ENCODE results near the gene ADAMTS2. TPM values are rescaled to one million over a fixed set of nuclear protein-coding genes. Genes with fewer than 3 reads are reported as not detected.
A peak's percentile ranks its signal among the peaks of the same experiment; 100 is the strongest.

ADAMTS2 gene
- polyA plus RNA-seq, 1 experiment: 129 TPM

- DNase-seq (ENCODE audit: low read depth): no peak
These were observed 43.9 kb downstream of the ADAMTS2 start for GRCh38 chr5:179301376-179301775.

GRCh38 chr5:179300581-179301180 lies 44.6 kb downstream of the ADAMTS2 start:
- Histone ChIP-seq H3K36me3 (ENCODE audit: control insufficient read depth, insufficient read depth, low read length) (no peaks in the 10 kb centered on the region; the same call in 1 of the 2 replicates), H3K27me3 (ENCODE audit: control insufficient read depth, insufficient read depth, low read length) (no peaks in the 10 kb centered on the region), H3K4me3 (ENCODE audit: low read depth, low read length) (no peak overlapping the region)
- no peak for DNase-seq (ENCODE audit: low read depth)
- CTCF ChIA-PET: interaction anchor here (1.6 kb wide), 1 partner anchor 137 kb away, joined by 3 read pairs; no protein-coding TSS in a partner anchor
- peak; percentile 14; the same call in 1 of the 2 replicates for TF ChIP-seq CTCF (IDR thresholded peaks at IDR 0.05; ENCODE audit: insufficient read depth, low read depth, low read length)
- POLR2A ChIA-PET: no interaction called here

More at GRCh38 chr5:179301376-179301775, 43.9 kb downstream of the ADAMTS2 start:
- no peak overlapping the region for H3K4me3 ChIP-seq (ENCODE audit: low read depth, low read length)
- CTCF ChIA-PET: no interaction called here
- H3K36me3 ChIP-seq (ENCODE audit: control insufficient read depth, insufficient read depth, low read length): no peaks in the 10 kb centered on the region; the same call in 1 of the 2 replicates
- POLR2A ChIA-PET: no interaction called here
- no peaks in the 10 kb centered on the region for H3K27me3 ChIP-seq (ENCODE audit: control insufficient read depth, insufficient read depth, low read length)
- TF ChIP-seq CTCF (IDR thresholded peaks at IDR 0.05; ENCODE audit: insufficient read depth, low read depth, low read length): no peak

- H3K4me3 ChIP-seq (ENCODE audit: low read depth, low read length): no peak overlapping the region
- H3K27me3 ChIP-seq (ENCODE audit: control insufficient read depth, insufficient read depth, low read length): no peaks in the 10 kb centered on the region
- H3K36me3 ChIP-seq (ENCODE audit: control insufficient read depth, insufficient read depth, low read length): no peaks in the 10 kb centered on the region; the same call in 1 of the 2 replicates
- DNase-seq (ENCODE audit: low read depth): no peak
- no peak for TF ChIP-seq CTCF (IDR thresholded peaks at IDR 0.05; ENCODE audit: insufficient read depth, low read depth, low read length)
- ChIA-PET POLR2A (no interaction called here), CTCF (interaction anchor here (1.1 kb wide), 1 partner anchor 18 kb away, joined by 3 read pairs; no protein-coding TSS in a partner anchor)
These were observed 46.9 kb downstream of the ADAMTS2 start for GRCh38 chr5:179298181-179298993.

GRCh38 chr5:179297486-179298180 lies 47.6 kb downstream of the ADAMTS2 start:
- no peaks in the 10 kb centered on the region for H3K27me3 ChIP-seq (ENCODE audit: control insufficient read depth, insufficient read depth, low read length)
- no peak overlapping the region for H3K4me3 ChIP-seq (ENCODE audit: low read depth, low read length)
- no peaks in the 10 kb centered on the region; the same call in 1 of the 2 replicates for H3K36me3 ChIP-seq (ENCODE audit: control insufficient read depth, insufficient read depth, low read length)
- POLR2A ChIA-PET: no interaction called here
- CTCF ChIA-PET: interaction anchor here (0.6 to 1.1 kb wide), 2 partner anchors 9 to 18 kb away, joined by 3 read pairs; no protein-coding TSS in a partner anchor
- no peak for TF ChIP-seq CTCF (IDR thresholded peaks at IDR 0.05; ENCODE audit: insufficient read depth, low read depth, low read length)
- no peak for DNase-seq (ENCODE audit: low read depth)

GRCh38 chr5:179297026-179297425 lies 48.2 kb downstream of the ADAMTS2 start:
- DNase-seq (ENCODE audit: low read depth): no peak
- Histone ChIP-seq H3K27me3 (ENCODE audit: control insufficient read depth, insufficient read depth, low read length) (no peaks in the 10 kb centered on the region), H3K4me3 (ENCODE audit: low read depth, low read length) (no peak overlapping the region), H3K36me3 (ENCODE audit: control insufficient read depth, insufficient read depth, low read length) (no peaks in the 10 kb centered on the region; the same call in 1 of the 2 replicates)
- ChIA-PET CTCF (interaction anchor here (0.6 to 1.1 kb wide), 2 partner anchors 9 to 17 kb away, joined by 3 read pairs; no protein-coding TSS in a partner anchor), POLR2A (no interaction called here)
- TF ChIP-seq CTCF (IDR thresholded peaks at IDR 0.05; ENCODE audit: insufficient read depth, low read depth, low read length): no peak
